ENCODE results near the gene RTKN.

Gene RTKN

DNA sequence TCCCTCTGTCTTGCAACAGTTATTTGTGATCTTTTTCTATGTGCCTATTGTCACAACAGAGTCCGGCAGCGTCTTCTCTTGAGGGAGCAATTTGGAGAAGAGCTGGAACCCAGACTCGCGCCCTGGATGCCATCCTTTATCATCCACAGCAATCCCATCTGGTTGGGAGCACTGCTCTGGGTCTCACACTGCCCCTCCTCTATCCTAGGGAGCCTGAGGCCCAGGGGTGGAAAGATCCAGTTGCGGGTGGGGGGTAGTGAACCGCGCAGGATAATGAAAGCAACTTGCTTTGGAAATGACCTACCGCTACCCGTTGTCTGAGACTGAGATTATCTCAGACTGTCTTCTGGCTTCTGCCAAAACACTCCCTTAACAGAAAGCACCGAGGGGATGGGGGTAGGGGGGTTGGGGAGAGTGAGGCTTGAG is 17.2 kb upstream of the RTKN start:
- DNase-seq (ENCODE audit: insufficient read length, low spot score) (no peak), FAIRE-seq (no peak)
- no peak for TF ChIP-seq CTCF (IDR thresholded peaks at IDR 0.05; ENCODE audit: insufficient read depth, missing control alignments)

DNA sequence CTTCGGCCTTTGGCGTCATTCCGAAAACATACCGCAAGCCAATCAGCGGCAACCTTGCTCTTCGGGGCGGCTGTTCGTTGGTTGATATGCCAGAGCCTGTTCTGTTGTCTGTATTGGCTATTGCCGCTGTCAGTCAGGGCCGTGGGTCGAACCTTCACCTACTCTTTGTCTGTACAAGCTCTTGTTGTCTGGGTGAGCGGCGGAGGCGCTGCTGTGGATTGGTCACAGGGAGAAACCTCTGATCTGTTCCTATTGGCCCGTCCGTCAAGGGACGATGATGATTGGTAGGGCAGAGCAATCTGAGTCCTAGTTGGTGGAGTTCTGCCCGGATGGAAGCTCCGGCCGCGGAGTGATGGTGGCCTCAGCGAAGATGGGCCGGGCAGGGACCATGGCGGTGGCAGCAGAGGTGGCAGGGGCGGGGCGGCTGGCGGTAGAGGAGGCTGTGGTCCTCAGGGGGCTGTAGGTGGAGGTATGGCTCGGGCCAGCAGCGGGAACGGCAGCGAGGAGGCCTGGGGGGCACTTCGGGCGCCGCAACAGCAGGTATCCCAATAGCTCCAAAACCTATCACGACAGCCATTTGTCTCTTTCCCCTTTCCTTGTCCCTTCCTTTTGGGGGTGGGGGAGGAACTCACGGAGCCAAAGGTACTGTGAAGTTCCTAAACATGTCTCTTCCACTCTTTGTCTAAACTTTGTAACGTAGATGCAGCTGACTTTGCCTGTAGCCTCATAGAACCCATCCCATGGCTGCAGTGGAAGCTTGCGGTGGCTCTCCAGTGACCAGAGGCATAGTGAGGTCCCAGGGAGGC is 16.6 kb upstream of the RTKN start, which contains the start of gene WBP1:
Gene WBP1, plus strand, starts transcription at position 307 of the 806 bp plus-strand sequence. Its CDS starts 165 bp downstream, at position 472.
- FAIRE-seq, result peak; percentile 35
- TF ChIP-seq CTCF (IDR thresholded peaks at IDR 0.05; ENCODE audit: insufficient read depth, missing control alignments), result no peak
- DNase-seq (ENCODE audit: insufficient read length, low spot score), result peak; percentile 84

- no peak for FAIRE-seq
- TF ChIP-seq CTCF (IDR thresholded peaks at IDR 0.05; ENCODE audit: insufficient read depth, missing control alignments), result no peak
- DNase-seq (ENCODE audit: insufficient read length, low spot score), result no peak
Measured at GRCh38 chr2:74457549-74458131, 15.9 kb upstream of the RTKN start.

DNA sequence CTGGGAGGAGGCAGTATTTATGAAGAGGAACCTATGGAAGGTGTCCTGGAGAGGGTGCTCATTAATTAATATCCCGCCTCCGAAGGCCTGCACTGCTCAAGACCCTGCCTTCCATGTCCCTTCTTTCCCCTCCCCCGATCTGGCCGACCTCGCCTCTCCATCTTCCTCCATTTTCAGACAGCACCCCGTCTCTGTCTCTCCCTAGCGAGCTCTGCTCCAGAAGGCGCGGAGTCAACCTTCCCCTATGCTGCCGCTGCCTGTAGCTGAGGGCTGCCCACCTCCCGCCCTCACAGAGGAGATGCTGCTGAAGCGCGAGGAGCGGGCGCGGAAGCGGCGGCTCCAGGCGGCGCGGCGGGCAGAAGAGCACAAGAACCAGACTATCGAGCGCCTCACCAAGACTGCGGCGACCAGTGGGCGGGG is 15.4 kb upstream of the RTKN start:
- FAIRE-seq (no peak), DNase-seq (ENCODE audit: insufficient read length, low spot score) (no peak)
- TF ChIP-seq CTCF (IDR thresholded peaks at IDR 0.05; ENCODE audit: insufficient read depth, missing control alignments), result no peak

DNA sequence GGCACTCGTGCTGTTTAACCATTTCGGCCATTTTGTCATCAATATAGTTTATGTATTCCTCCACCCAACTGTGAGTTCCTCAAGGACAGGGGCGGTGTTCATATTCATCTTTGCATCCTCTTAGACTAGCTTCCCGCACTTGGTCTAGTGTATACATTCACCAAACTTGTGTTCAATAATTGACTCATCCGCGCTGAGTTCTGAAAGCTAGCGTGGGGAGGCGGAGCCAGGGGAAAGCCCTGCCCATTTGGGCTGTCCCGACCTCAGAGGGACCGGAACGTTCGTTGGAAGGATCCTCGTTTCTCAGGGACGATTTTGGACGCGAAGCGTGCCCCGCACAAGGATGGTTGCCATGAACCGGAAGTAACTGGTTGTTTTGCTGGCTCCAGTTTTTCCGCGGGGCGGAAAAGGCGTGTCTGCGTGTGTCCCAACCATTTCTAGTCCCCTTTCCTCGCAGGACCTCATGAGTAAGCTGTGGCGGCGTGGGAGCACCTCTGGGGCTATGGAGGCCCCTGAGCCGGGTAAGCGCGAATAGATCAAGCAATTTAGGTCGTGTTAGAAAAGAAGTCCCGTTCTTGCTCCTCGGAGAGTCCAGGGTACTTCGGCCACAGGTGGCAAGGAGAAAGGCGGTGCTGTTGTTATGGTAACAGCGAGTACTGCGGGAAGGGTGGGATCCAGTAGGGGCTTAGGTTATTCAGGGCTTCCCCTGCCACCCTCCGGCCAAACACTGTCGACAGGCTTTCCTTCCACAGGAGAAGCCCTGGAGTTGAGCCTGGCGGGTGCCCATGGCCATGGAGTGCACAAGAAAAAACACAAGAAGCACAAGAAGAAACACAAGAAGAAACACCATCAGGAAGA is 13.1 kb upstream of the RTKN start, which contains the start of gene INO80B:
Gene INO80B, plus strand, starts transcription at position 434 of the 858 bp plus-strand sequence. Its CDS starts 30 bp downstream, at position 464.
- DNase-seq (ENCODE audit: insufficient read length, low spot score) (no peak), FAIRE-seq (peak; percentile 64)
- TF ChIP-seq CTCF (IDR thresholded peaks at IDR 0.05; ENCODE audit: insufficient read depth, missing control alignments), result no peak

- no peak for FAIRE-seq
- no peak for TF ChIP-seq CTCF (IDR thresholded peaks at IDR 0.05; ENCODE audit: insufficient read depth, missing control alignments)
- no peak for DNase-seq (ENCODE audit: insufficient read length, low spot score)
Measured at GRCh38 chr2:74450570-74451190, 8.9 kb upstream of the RTKN start.
